Measurements from ENCODE around the gene MRS2. TPM values are rescaled to one million over a fixed set of nuclear protein-coding genes. Genes with fewer than 3 reads are reported as not detected.

Gene MRS2
- total RNA-seq, 1 donor from 2014 or later = 43.2 TPM

DNA sequence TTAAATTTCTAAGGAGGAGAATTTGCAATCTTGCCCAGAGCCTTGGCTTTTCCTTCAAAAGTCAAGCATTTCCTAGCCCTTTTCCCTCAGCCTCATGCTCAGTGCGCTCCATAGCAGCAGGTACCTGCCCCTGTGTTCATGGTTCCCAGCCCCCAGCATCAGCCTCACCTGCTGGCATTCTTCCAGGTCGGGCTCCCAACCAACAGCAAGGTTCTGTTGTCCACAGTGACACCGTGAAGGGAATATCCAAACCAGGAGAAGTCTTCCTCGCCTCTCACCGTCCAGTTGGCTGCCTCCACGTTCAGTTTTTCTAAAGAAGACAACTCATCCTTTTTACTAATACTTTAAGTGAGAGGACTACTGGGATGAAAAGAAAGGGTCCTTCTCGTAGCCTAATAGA, 43.9 kb downstream of the MRS2 start:
- TF ChIP-seq, protein P1, sequence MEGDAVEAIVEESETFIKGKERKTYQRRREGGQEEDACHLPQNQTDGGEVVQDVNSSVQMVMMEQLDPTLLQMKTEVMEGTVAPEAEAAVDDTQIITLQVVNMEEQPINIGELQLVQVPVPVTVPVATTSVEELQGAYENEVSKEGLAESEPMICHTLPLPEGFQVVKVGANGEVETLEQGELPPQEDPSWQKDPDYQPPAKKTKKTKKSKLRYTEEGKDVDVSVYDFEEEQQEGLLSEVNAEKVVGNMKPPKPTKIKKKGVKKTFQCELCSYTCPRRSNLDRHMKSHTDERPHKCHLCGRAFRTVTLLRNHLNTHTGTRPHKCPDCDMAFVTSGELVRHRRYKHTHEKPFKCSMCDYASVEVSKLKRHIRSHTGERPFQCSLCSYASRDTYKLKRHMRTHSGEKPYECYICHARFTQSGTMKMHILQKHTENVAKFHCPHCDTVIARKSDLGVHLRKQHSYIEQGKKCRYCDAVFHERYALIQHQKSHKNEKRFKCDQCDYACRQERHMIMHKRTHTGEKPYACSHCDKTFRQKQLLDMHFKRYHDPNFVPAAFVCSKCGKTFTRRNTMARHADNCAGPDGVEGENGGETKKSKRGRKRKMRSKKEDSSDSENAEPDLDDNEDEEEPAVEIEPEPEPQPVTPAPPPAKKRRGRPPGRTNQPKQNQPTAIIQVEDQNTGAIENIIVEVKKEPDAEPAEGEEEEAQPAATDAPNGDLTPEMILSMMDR (conservative IDR thresholded peaks at IDR 0.05) = no peak
- no peak for DNase-seq (ENCODE audit: extremely low spot score, unreplicated experiment)
- no peak overlapping the region for H3K27ac Mint-ChIP-seq

DNA sequence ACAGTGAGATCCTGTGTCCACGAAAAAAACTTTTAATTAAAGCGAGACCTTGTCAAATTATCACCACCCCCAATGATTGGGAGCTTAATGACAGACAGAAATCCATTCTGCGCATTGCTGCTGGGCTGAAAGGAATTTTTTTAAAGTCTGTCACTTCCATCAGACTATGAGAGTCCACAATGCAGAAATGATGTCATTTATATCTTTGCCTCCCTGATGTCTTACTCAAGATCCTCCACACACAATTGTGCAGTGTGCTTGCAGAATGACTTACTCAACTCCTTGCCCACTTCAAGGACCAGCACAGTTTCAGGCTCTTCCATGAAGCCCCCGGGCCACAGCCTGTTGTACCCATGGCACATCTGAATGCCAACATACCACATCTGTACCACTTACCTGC, 45.7 kb downstream of the MRS2 start:
- TF ChIP-seq, protein P1 (conservative IDR thresholded peaks at IDR 0.05) = no peak
- H3K36me3 Mint-ChIP-seq = no peaks in the 10 kb centered on the region
- no peaks in the 10 kb centered on the region for H3K9me3 Mint-ChIP-seq
- peaks cover 4% of the 10 kb centered on the region for H3K4me1 Mint-ChIP-seq (ENCODE audit: unreplicated experiment)
- peak overlapping the region; percentile 62 for H3K27ac Mint-ChIP-seq
- no peak for DNase-seq (ENCODE audit: extremely low spot score, unreplicated experiment)
- no peaks in the 10 kb centered on the region for H3K27me3 Mint-ChIP-seq
- no peak overlapping the region for H3K4me3 Mint-ChIP-seq

More for the DNA sequence above, 43.9 kb downstream of the MRS2 start:
- H3K9me3 Mint-ChIP-seq = no peaks in the 10 kb centered on the region
- H3K4me3 Mint-ChIP-seq = no peak overlapping the region
- H3K4me1 Mint-ChIP-seq (ENCODE audit: unreplicated experiment) = peaks cover 4% of the 10 kb centered on the region
- H3K36me3 Mint-ChIP-seq = no peaks in the 10 kb centered on the region
- no peaks in the 10 kb centered on the region for H3K27me3 Mint-ChIP-seq

DNA sequence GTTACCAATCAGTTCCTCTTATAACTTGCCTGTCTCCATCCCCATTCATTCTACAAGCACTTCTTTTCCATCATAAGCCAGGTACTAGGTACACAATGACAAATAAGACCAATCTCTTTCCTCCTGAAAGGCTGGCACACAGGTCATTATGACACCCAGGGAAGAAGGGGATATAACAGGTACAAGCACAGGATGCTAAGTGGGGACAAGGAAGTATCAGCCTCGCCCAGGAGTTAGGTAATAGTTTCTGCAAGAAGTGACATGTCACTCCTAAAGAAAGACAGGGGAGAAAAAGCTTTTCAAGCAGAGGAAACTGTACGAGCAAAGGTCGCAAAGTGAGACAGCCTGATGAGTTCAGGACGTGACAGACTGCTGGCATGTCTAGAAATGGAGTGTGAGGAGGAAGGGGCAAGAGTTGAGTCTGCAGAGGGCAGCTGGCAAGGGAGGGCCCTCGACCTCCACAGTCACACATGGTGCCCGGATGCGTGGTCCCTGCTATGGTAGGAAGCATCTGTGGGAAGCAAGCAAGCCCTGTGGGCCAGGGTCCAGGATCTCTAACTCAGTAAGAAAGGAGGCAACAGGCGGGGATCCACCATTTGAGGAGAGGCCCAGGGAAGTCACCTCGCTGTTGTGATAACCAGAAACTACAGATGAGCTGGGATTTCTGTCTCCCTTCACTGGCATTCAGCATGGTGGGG, 46.2 kb downstream of the MRS2 start:
- peaks cover 4% of the 10 kb centered on the region for H3K4me1 Mint-ChIP-seq (ENCODE audit: unreplicated experiment)
- no peak for DNase-seq (ENCODE audit: extremely low spot score, unreplicated experiment)
- H3K27ac Mint-ChIP-seq = peak overlapping the region; percentile 62
- H3K27me3 Mint-ChIP-seq = no peaks in the 10 kb centered on the region
- TF ChIP-seq, protein P1 (conservative IDR thresholded peaks at IDR 0.05) = no peak
- H3K36me3 Mint-ChIP-seq = no peaks in the 10 kb centered on the region
- H3K4me3 Mint-ChIP-seq = no peak overlapping the region
- H3K9me3 Mint-ChIP-seq = no peaks in the 10 kb centered on the region

DNA sequence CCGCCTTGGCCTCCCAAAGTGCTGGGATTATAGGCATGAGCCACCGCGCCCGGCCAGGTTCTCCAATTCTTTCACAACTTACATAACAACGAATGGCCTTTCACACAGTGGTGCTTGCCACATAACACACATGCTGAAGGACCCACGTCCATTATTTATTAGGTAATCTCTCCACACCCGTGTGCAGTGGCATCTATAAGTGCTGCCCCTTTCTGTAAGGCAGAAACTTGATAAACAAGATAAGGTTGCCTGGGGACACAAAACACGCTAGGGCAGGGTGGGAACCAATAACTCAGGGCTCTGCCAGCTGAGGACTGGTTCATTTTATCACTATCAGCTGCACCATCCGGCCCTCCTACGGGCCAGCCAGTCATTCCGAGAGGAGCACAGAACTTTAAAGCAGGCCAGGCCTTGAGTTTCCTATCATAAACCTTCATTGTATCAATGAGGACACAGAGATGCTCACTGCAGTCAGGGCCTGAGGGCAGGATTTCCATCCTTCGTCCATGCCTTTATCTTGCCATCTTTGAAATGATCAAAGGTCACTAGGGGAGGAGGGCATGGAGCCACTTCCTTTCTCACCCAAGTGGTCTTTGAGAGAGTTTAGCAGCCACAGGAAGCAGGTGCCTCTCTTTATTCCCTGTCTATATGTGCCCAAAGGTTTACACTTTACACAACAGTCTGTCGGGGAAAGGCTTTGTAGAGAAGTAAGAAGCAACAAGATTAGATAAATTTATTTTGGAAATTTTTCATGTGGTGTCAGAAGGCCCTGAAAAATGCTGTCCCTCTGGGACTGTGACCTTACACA, 49.0 kb downstream of the MRS2 start:
- H3K27me3 Mint-ChIP-seq = no peaks in the 10 kb centered on the region
- H3K4me1 Mint-ChIP-seq (ENCODE audit: unreplicated experiment) = peaks cover 4% of the 10 kb centered on the region
- peak overlapping the region; percentile 75 for H3K27ac Mint-ChIP-seq
- no peak for DNase-seq (ENCODE audit: extremely low spot score, unreplicated experiment)
- H3K9me3 Mint-ChIP-seq = no peaks in the 10 kb centered on the region
- H3K36me3 Mint-ChIP-seq = no peaks in the 10 kb centered on the region
- TF ChIP-seq, protein P1 (conservative IDR thresholded peaks at IDR 0.05) = no peak
- H3K4me3 Mint-ChIP-seq = no peak overlapping the region

DNA sequence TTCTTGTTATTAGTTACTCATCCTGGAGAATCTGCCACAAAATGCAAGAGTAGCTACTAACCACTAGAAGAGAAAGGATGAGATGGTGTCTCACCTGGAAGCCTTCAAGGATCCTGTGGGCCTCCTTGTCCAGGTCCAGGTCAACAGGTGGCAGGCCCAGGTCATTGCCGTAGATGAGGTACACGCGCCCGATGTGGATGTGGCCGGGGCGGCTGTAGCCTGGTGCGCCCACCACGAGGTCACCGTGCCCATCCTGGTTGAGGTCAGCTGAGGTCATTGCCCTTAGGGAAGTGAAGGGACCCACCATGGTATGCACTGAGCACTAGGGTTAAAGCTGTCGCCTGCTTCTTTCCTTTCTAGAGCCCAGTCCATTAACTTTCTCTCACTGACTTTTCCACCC, 51.2 kb downstream of the MRS2 start:
- Mint-ChIP-seq H3K27ac (no peak overlapping the region), H3K4me3 (no peak overlapping the region), H3K9me3 (no peaks in the 10 kb centered on the region), H3K4me1 (ENCODE audit: unreplicated experiment) (peaks cover 4% of the 10 kb centered on the region), H3K27me3 (no peaks in the 10 kb centered on the region), H3K36me3 (peaks cover 3% of the 10 kb centered on the region)
- TF ChIP-seq, protein P1 (conservative IDR thresholded peaks at IDR 0.05) = no peak
- DNase-seq (ENCODE audit: extremely low spot score, unreplicated experiment) = no peak
